ENCODE results near the gene MATCAP1.
A peak's percentile ranks its signal among the peaks of the same experiment; 100 is the strongest.

The MATCAP1 gene

DNA sequence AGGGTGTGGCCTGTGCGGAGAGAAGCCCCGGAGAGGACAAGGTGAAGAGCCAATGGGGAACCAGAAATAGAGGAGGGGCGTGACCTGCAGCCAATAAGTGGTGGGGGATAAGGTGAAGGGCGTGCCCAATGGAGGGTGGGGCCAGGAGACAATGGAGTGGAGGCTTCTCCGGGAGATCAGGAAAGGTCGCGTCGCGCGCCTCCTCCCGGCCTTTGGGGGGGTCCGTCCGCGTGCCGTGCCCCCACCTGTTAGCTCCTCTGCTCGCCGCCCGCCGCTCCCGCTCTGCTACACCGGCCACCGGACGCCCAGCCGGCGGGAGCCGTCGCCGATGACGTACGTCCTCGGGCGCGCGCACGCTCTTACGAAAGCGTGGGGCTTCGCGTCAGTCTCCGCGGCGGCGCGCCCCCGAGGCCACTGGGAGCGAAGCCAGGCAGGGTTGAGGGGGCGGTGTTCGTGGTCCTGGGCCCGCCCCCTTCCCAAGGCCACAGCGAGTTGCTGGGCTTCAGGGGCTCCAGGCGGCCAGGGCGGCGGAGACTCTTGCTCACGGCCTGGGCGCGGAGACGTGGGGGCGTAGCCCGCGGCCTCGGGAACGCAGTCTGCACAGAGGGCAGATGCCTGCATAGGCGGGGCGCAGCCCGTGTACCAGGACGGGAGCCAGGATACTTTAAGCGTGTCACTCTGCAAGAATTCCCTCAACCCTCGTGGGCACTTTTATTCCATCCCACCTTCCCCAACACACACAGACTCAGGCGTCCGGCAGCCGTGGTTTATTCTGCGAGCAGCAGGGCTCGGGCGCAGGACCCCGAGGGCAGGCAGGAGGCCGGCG lies at the start of gene MATCAP1:
TSS of gene MATCAP1 (minus strand) at position 337 of the 826 bp plus-strand sequence. CDS start 3,353 bp downstream, outside the sequence.
- peak within 1 kb of the TSS; percentile 75 for H3K4me3 ChIP-seq (ENCODE audit: low read length)
- H3K27me3 ChIP-seq (ENCODE audit: control insufficient read depth, insufficient read depth, low read length), result no peaks in the 10 kb centered on the region
- H3K9ac ChIP-seq (ENCODE audit: low read length), result peak within 1 kb of the TSS; percentile 85
- H3K36me3 ChIP-seq (ENCODE audit: control insufficient read depth, insufficient read depth, low read length), result no peaks in the 10 kb centered on the region
- no peaks in the 10 kb centered on the region for H3K9me3 ChIP-seq (ENCODE audit: control insufficient read depth, low read length)
- H3K4me1 ChIP-seq (ENCODE audit: control insufficient read depth, insufficient read depth, low read length), result peaks cover 29% of the 10 kb centered on the region

DNA sequence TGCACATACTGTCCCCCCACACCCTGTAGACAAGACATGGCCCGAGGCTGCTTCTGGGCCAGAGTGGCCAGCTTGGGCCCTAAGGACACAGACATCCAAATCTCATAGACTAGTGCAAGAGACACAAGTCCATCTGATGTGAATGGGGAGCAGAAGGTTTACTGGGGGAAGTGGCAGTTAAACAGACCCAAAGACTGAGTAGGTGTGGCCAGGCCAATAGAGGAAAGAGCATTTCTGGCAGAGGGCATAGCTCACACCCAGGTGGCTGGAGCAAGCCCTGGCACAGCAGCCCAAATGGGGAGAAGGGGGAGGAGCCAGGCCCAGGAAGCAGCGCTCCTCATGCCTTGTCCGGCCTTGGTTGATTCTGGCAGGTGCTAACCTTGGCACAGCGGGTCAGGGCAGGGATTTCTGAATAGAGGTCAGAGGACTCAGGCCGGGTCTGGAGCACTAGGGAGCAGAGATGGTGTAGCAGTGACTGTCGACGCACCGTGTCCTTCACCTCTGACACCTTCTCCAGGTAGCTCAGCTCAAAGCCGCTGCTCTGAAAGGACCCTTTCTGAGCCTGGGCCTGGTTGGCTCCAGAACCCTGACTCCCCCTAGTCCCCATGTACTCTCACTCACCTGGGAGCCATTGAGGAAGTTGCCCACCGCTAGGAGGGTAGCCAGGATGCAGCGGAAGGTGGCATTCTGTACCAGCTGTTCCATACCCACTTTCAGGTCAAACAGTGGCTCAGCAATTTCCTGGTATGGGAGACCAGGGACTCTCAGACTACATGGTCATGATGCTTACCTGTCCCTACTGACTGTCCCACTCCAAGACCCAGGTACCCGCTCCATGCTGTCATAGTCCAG lies 47.3 kb upstream of the MATCAP1 start:
- Histone ChIP-seq H3K9ac (ENCODE audit: low read length) (no peak overlapping the region), H3K27me3 (ENCODE audit: control insufficient read depth, insufficient read depth, low read length) (no peaks in the 10 kb centered on the region), H3K9me3 (ENCODE audit: control insufficient read depth, low read length) (no peaks in the 10 kb centered on the region), H3K4me1 (ENCODE audit: control insufficient read depth, insufficient read depth, low read length) (peaks cover 12% of the 10 kb centered on the region), H3K36me3 (ENCODE audit: control insufficient read depth, insufficient read depth, low read length) (peaks cover 15% of the 10 kb centered on the region), H3K4me3 (ENCODE audit: low read length) (no peak overlapping the region)

DNA sequence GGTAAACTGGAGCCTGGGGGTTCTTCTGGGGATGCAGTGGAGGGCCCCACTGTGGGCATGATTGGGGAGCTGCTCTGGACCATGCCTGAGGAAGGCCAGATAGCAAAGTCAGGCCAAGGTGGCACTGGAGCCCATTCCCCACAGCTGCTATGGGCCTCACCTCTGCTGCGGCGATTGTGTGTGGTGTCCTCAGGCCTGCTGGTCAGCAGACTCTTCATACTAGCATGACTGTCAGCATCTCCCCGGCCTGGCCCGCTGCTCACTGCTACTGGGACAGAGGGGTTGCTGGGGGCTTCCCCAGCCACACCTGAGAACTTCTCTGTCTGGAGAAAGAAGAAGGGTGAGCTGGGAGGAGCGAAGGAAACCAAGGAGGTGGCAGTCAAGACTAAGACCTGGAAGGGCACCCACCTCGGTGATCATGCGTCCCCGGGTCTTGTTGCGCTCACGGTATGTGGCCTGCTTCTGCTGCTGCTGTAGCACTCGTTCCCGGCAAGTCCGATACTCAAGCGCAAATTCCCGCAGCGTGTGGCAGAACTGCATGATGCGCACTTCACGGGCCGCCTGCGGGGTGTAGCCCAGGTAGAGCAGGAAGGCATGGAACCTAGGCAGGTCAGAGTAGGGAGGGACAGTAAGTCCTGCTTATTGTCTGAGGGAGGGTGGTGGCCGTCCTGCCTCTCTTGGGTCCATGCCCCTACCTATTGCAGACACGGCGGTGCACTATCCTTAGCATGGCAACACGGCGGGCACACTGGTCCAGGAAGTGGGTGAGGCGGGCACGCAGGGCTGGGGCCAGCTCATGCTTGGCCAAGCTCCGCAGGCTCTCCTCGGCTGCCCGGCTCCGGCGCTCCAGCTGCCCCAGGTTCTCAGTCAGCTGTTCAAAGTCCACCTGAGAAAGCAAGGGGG lies 46.4 kb upstream of the MATCAP1 start:
- no peaks in the 10 kb centered on the region for H3K27me3 ChIP-seq (ENCODE audit: control insufficient read depth, insufficient read depth, low read length)
- no peak overlapping the region for H3K4me3 ChIP-seq (ENCODE audit: low read length)
- H3K9me3 ChIP-seq (ENCODE audit: control insufficient read depth, low read length), result no peaks in the 10 kb centered on the region
- peaks cover 9% of the 10 kb centered on the region for H3K36me3 ChIP-seq (ENCODE audit: control insufficient read depth, insufficient read depth, low read length)
- no peak overlapping the region for H3K9ac ChIP-seq (ENCODE audit: low read length)
- peaks cover 12% of the 10 kb centered on the region for H3K4me1 ChIP-seq (ENCODE audit: control insufficient read depth, insufficient read depth, low read length)

DNA sequence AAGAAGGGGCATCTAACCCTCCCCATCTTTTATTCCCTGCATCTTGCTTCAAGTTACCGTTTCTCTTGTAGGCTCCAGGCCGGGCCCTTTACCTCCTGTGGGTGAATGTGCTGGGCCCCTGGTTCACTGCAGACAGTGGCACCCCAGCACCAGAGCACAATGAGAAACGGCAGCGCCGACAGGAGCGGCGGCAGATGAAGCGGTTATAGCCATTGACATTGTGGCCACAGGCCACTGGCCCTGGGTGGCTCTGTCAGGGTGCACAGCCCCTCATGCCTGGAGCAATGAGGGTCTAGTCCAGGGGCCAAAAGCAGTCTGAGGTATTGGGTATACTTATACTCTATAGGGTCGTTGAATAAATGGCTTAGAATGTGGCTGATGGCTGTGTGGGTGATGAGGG lies 45.1 kb upstream of the MATCAP1 start:
- H3K36me3 ChIP-seq (ENCODE audit: control insufficient read depth, insufficient read depth, low read length), result peaks cover 9% of the 10 kb centered on the region
- no peak overlapping the region for H3K4me3 ChIP-seq (ENCODE audit: low read length)

DNA sequence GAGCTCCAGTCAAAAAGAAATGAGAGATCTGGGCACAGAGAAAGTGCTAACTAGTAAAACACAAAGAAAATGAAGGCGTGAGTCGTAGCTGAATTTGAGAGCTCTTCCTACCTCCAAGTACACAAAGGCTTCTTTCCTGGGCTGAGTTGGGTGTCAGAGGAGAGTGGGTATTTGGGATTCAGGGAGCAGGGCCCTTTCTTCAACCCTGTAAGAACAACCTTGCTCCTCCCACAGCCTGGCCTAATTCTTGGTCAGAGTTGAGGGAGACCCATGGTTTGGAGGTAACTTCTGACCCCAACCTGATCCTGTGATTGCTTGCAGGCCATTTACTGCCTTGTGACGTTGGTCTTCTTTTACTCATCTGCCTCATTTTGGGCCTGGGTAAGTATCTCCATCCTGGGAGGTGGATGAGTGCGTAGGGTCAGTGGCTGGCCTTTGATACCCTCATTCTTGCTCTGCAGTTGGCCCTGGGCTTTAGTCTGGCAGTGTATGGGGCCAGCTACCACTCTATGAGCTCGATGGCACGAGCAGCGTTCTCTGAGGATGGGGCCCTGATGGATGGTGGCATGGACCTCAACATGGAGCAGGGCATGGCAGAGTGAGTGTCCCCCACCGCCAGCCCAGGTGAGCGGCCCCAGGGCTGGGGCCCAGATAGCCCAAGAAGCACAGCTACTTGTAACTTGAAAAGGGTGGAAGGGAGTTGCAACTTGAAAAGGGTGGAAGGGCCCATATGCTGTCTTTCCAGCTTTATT lies 44.4 kb upstream of the MATCAP1 start:
- H3K36me3 ChIP-seq (ENCODE audit: control insufficient read depth, insufficient read depth, low read length), result peaks cover 9% of the 10 kb centered on the region
- no peaks in the 10 kb centered on the region for H3K27me3 ChIP-seq (ENCODE audit: control insufficient read depth, insufficient read depth, low read length)
- no peaks in the 10 kb centered on the region for H3K9me3 ChIP-seq (ENCODE audit: control insufficient read depth, low read length)
- peaks cover 24% of the 10 kb centered on the region for H3K4me1 ChIP-seq (ENCODE audit: control insufficient read depth, insufficient read depth, low read length)
- H3K4me3 ChIP-seq (ENCODE audit: low read length), result peak overlapping the region; percentile 93
- peak overlapping the region; percentile 82 for H3K9ac ChIP-seq (ENCODE audit: low read length)

More for the DNA sequence above, 45.1 kb upstream of the MATCAP1 start:
- Histone ChIP-seq H3K9me3 (ENCODE audit: control insufficient read depth, low read length) (no peaks in the 10 kb centered on the region), H3K27me3 (ENCODE audit: control insufficient read depth, insufficient read depth, low read length) (no peaks in the 10 kb centered on the region), H3K4me1 (ENCODE audit: control insufficient read depth, insufficient read depth, low read length) (peaks cover 20% of the 10 kb centered on the region), H3K9ac (ENCODE audit: low read length) (no peak overlapping the region)

DNA sequence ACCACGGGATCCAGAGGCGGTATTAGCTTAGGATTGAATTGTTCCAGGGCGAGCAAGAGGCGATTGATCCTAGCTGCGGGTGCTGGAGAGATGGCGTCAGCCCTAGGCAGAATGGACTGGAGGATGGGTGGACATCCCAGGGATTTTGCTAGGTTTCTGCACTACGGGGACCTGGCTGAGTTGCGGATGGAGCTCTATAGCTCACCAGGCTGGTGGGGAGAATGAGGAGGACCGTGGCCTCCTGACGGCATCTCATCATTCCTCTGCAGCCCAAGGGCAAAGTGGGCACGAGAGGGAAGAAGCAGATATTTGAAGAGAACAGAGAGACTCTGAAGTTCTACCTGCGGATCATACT lies 43.8 kb upstream of the MATCAP1 start:
- Histone ChIP-seq H3K36me3 (ENCODE audit: control insufficient read depth, insufficient read depth, low read length) (peaks cover 9% of the 10 kb centered on the region), H3K9me3 (ENCODE audit: control insufficient read depth, low read length) (no peaks in the 10 kb centered on the region), H3K4me1 (ENCODE audit: control insufficient read depth, insufficient read depth, low read length) (peaks cover 24% of the 10 kb centered on the region), H3K9ac (ENCODE audit: low read length) (peak overlapping the region; percentile 82), H3K4me3 (ENCODE audit: low read length) (peak overlapping the region; percentile 93), H3K27me3 (ENCODE audit: control insufficient read depth, insufficient read depth, low read length) (no peaks in the 10 kb centered on the region)

DNA sequence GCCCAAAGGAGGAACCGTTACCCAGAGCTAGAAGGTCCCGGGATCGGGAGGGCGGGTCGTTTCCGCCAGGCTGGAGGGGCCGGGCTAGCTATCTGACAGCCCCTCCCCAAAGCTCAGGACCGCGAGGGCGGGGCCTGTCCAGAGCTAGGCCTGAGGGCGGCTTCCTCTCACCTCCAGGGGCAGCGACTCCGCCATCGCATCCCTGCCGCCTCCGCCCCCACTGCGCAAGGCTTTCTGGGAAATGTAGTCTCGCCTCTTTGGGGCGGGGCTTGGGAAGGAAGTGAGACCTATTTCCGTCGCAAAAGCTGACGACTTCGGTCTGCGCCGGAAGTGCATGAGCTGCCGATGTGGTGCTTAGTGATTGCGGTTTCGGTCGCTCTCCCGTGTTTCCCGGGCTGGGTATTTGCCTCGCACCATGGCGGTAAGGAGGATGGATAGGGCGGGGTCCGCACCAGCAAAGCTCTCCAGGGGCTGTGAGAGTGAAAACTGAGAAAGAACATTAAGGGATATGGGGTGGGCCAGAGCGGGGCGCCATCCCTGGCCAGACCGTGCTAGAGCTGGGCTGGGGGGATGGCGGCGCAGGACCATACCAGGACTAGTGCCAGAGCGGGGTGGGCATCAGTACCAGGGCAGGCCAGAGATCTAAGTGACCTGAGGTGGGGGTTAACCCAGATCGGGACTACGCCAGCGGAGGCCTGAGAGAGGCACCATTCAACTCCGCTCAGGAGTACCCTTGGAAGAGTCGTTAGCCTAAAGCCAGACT lies 43.2 kb upstream of the MATCAP1 start, which contains the start of gene TMEM208:
TSS of gene TMEM208 (plus strand) at position 327 of the 763 bp plus-strand sequence. CDS start at position 416, 89 bp downstream.
- Histone ChIP-seq H3K4me1 (ENCODE audit: control insufficient read depth, insufficient read depth, low read length) (peaks cover 24% of the 10 kb centered on the region), H3K9ac (ENCODE audit: low read length) (peak within 1 kb of the TSS; percentile 82), H3K27me3 (ENCODE audit: control insufficient read depth, insufficient read depth, low read length) (no peaks in the 10 kb centered on the region), H3K9me3 (ENCODE audit: control insufficient read depth, low read length) (no peaks in the 10 kb centered on the region), H3K4me3 (ENCODE audit: low read length) (peak within 1 kb of the TSS; percentile 93), H3K36me3 (ENCODE audit: control insufficient read depth, insufficient read depth, low read length) (peaks cover 9% of the 10 kb centered on the region)

DNA sequence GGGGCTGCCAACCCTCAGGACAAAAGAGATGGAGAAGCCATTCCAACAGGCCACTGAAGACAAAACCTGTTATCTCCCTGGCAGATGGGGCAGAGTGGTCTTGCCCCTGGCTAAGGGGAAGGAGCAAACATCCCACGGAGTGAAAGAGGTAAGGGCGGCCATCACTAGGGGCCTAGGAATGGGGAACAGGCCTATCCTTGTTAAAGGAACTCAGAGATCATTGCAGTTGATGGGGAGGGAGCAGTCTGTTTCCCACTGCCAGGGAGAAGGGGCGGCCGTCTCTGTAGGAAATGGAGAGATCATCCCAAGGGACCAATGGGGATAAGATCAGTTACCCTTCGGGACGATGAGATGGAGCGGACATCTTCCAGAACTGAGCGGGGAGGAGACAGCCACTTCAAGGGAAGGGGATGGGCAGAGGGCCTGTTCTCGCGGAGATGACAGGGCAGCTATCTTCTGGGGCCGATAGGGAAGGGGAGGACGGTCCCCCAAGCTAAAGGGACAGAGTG lies 42.6 kb upstream of the MATCAP1 start:
- peaks cover 3% of the 10 kb centered on the region for H3K36me3 ChIP-seq (ENCODE audit: control insufficient read depth, insufficient read depth, low read length)
- H3K27me3 ChIP-seq (ENCODE audit: control insufficient read depth, insufficient read depth, low read length), result no peaks in the 10 kb centered on the region
- H3K9me3 ChIP-seq (ENCODE audit: control insufficient read depth, low read length), result no peaks in the 10 kb centered on the region
- peak overlapping the region; percentile 93 for H3K4me3 ChIP-seq (ENCODE audit: low read length)
- peaks cover 24% of the 10 kb centered on the region for H3K4me1 ChIP-seq (ENCODE audit: control insufficient read depth, insufficient read depth, low read length)
- peak overlapping the region; percentile 82 for H3K9ac ChIP-seq (ENCODE audit: low read length)

DNA sequence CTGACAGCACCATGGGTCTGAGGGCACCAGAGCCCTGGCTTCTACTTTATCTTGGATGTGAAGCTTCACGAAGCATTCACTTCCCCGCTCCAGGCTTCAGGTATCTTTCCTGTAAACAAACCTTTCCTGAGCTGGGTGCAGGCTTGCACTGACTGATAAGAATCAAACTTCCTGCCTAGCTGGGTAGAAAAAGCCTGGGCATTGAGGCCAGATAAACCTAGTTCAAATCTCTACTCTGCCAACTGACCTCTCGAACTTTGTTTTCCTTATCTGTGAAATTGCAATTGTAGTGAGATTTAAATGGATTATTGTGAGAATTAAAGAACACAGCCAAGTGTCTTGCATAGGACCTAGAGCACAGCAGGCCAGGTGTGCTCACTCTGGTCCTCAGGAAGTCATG lies 40.2 kb upstream of the MATCAP1 start:
- H3K9me3 ChIP-seq (ENCODE audit: control insufficient read depth, low read length), result no peaks in the 10 kb centered on the region
- no peak overlapping the region for H3K4me3 ChIP-seq (ENCODE audit: low read length)
- H3K27me3 ChIP-seq (ENCODE audit: control insufficient read depth, insufficient read depth, low read length), result no peaks in the 10 kb centered on the region
- H3K36me3 ChIP-seq (ENCODE audit: control insufficient read depth, insufficient read depth, low read length), result no peaks in the 10 kb centered on the region
- peaks cover 24% of the 10 kb centered on the region for H3K4me1 ChIP-seq (ENCODE audit: control insufficient read depth, insufficient read depth, low read length)
- no peak overlapping the region for H3K9ac ChIP-seq (ENCODE audit: low read length)

DNA sequence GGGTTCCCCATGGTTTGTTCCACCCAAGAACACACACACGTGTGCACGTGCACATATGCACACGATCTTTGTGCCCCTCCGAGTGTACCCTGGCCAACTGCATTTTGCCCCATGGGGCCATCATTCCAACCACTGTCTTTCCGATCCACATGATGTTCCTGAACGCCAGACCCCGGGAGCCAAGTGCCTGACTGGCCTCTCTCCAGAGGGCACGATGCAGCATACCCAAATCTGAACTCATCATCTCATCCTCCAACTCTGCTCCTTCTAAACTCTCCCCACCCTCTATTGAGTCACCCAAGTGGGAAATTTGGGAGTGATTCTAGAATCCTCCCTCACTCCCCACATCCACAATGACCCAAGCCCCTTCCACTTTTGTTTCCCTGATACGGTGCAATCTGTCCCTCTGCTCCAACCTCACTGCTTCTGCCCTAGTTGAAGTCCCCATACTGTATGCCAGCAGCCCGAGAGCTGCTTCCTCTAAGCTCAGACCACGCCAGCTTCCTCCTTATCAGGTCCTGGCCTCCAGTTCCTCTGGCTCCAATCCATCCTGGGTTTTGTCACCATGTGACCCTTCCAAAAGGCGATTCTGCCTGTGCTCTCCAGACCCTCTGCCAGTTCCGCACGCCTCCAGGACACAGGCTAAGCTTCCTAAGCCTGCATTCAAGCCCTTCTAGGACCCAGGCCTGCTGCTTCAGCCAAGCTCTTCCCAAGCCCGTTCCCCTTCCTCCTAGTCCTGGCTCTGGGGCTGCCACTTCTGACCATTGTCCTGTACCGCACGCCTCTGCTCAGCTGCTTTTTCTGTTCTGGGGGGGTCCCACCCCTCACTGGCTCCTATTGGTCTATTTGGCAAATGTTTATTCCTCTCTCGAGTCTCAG lies 33.1 kb upstream of the MATCAP1 start:
- Histone ChIP-seq H3K9me3 (ENCODE audit: control insufficient read depth, low read length) (no peaks in the 10 kb centered on the region), H3K4me3 (ENCODE audit: low read length) (no peak overlapping the region), H3K4me1 (ENCODE audit: control insufficient read depth, insufficient read depth, low read length) (peaks cover 14% of the 10 kb centered on the region), H3K27me3 (ENCODE audit: control insufficient read depth, insufficient read depth, low read length) (no peaks in the 10 kb centered on the region), H3K9ac (ENCODE audit: low read length) (no peak overlapping the region), H3K36me3 (ENCODE audit: control insufficient read depth, insufficient read depth, low read length) (no peaks in the 10 kb centered on the region)

Measured in mucosa of stomach (tissue), 1 donor.